Body of pancreas (tissue), 4 donors: ENCODE results near the gene ADD1. TPM values are rescaled to one million over a fixed set of nuclear protein-coding genes. Genes with fewer than 3 reads are reported as not detected.

Experiments
- ATAC-seq: fragments of 150-250 bp; one replicate; pipeline ENCODE4 v1.9.1; 2016
- DNase-seq, 4 donors: peaks; one replicate each; pipeline ENCODE4 v3.0.0-alpha.2; 2019
- H3K27ac ChIP-seq, 4 donors: fragments of 200-600 bp; sonication (generic); 1 replicate in 3 of 4; 2 replicates in 1 of 4; pipeline versions ENCODE4 v1.5.1 to v1.6.1; 2016 to 2019; ENCODE audit warnings: mild to moderate bottlenecking in 1 of 4, mixed read lengths in 1 of 4, moderate library complexity in 1 of 4
- H3K27me3 ChIP-seq, 2 donors: fragments of 200-600 bp; sonication (generic); one replicate each; pipeline ENCODE4 v1.6.0; 2016; ENCODE audit warnings: mild to moderate bottlenecking in 1 of 2
- H3K36me3 ChIP-seq, 2 donors: fragments of 200-600 bp; sonication (generic); replicated peaks in 1 of 2; 2 replicates each; pipeline ENCODE4 v1.5.1; 2016; ENCODE audit warnings: low read depth in 2 of 2; ENCODE audit not compliant: insufficient read depth in 1 of 2
- H3K4me1 ChIP-seq: fragments of 200-600 bp; sonication (generic); one replicate; pipeline ENCODE4 v1.6.0; 2016
- H3K4me3 ChIP-seq, 2 donors: fragments of 200-600 bp; sonication (generic); 1 replicate in 1 of 2; 2 replicates in 1 of 2; pipeline ENCODE4 v1.5.1; 2016 to 2019
- H3K9me3 ChIP-seq, 3 donors: fragments of 200-600 bp; sonication (generic); 1 replicate in 2 of 3; 2 replicates in 1 of 3; pipeline ENCODE4 v1.5.1; 2016
- CTCF ChIP-seq, 7 experiments: fragments of 450-650 bp in 4 of 7; fragments of 200-600 bp in 3 of 7; sonication (generic) in 3 of 7; IDR thresholded peaks; one replicate each; pipeline ENCODE4 v1.5.1; 2016 to 2019; ENCODE audit warnings: antibody characterized with exemption in 7 of 7
- POLR2A ChIP-seq, 3 donors: fragments of 450-650 bp; IDR thresholded peaks; one replicate each; pipeline ENCODE4 v1.6.1; 2016; ENCODE audit warnings: antibody characterized with exemption in 3 of 3, mild to moderate bottlenecking in 2 of 3
- WGBS, 2 donors: methylation state at CpG; one replicate each; pipeline ENCODE4 v1.1.5; 2017; 5-methylcytosine and 5-hydroxymethylcytosine counted together
- intact Hi-C: fragments of 100-400 bp; cut with DNase I; formaldehyde crosslinking; loops from one replicate; pipeline ENCODE4 v1.15.1; 2023
- total RNA-seq, 2 donors: library from RNA; depleted of rRNA; stranded (reverse); fragments of >200 nt; gene quantifications; one replicate each; pipeline ENCODE4 v1.1.0, GENCODE V29; 2016

ADD1 gene
- total RNA-seq, 2 donors from 2014 or later: 84.1 to 266 TPM

GRCh38 chr4:2902126-2902525 lies 58.5 kb downstream of the ADD1 start:
- Histone ChIP-seq H3K9me3 (no peaks in the 10 kb centered on the region), H3K4me1 (peaks cover 16% of the 10 kb centered on the region), H3K27ac (no peak overlapping the region), H3K4me3 (no peak overlapping the region), H3K27me3 (no peaks in the 10 kb centered on the region), H3K36me3 (peaks cover 19 to 30% of the 10 kb centered on the region in 2 donors)
- intact Hi-C loops: no loop called here
- WGBS, 2 donors: 19 to 31% methylated on average over 2 of the region's 2 CpGs
- ATAC-seq (no peak), DNase-seq (no peak)
- TF ChIP-seq CTCF (IDR thresholded peaks at IDR 0.05): no peak
- no peak for TF ChIP-seq POLR2A (IDR thresholded peaks at IDR 0.05)

GRCh38 chr4:2905544-2905943 lies 61.9 kb downstream of the ADD1 start:
- Histone ChIP-seq H3K9me3 (no peaks in the 10 kb centered on the region), H3K4me3 (no peak overlapping the region), H3K27me3 (no peaks in the 10 kb centered on the region), H3K36me3 (peaks cover 6 to 25% of the 10 kb centered on the region in 2 donors), H3K27ac (no peak overlapping the region), H3K4me1 (peaks cover 30% of the 10 kb centered on the region)
- ATAC-seq (no peak), DNase-seq (no peak)
- 81 to 93% methylated on average over 13 of the region's 13 CpGs for WGBS, 2 donors
- no peak for TF ChIP-seq POLR2A (IDR thresholded peaks at IDR 0.05)
- TF ChIP-seq CTCF (IDR thresholded peaks at IDR 0.05): no peak
- intact Hi-C loops: no loop called here

GRCh38 chr4:2906218-2906617 lies 62.6 kb downstream of the ADD1 start:
- H3K27ac ChIP-seq: no peak overlapping the region
- H3K27me3 ChIP-seq: no peaks in the 10 kb centered on the region
- peaks cover 26% of the 10 kb centered on the region for H3K4me1 ChIP-seq
- no peak for DNase-seq
- peaks cover 6 to 29% of the 10 kb centered on the region in 2 donors for H3K36me3 ChIP-seq
- TF ChIP-seq POLR2A (IDR thresholded peaks at IDR 0.05) (no peak), CTCF (IDR thresholded peaks at IDR 0.05) (no peak)
- no peak for ATAC-seq
- H3K9me3 ChIP-seq: no peaks in the 10 kb centered on the region
- H3K4me3 ChIP-seq: no peak overlapping the region
- 73 to 89% methylated on average over 8 of the region's 8 CpGs for WGBS, 2 donors
- intact Hi-C loops: no loop called here

- Histone ChIP-seq H3K4me1 (peaks cover 18% of the 10 kb centered on the region), H3K27ac (peak overlapping the region in 1 of 4 donors; percentile 46), H3K27me3 (no peaks in the 10 kb centered on the region), H3K9me3 (no peaks in the 10 kb centered on the region), H3K4me3 (no peak overlapping the region), H3K36me3 (peaks cover 6 to 29% of the 10 kb centered on the region in 2 donors)
- ATAC-seq (no peak), DNase-seq (no peak)
- TF ChIP-seq POLR2A (IDR thresholded peaks at IDR 0.05) (no peak), CTCF (IDR thresholded peaks at IDR 0.05) (no peak)
- intact Hi-C loops: no loop called here
- WGBS, 2 donors: 73 to 89% methylated on average over 4 of the region's 4 CpGs
Observed at GRCh38 chr4:2907226-2907625, 63.6 kb downstream of the ADD1 start.

GRCh38 chr4:2907706-2908293 lies 64.2 kb downstream of the ADD1 start:
- ATAC-seq (peak; percentile 87), DNase-seq (peak; percentile 32 to 65 (median 57))
- 27 to 40% methylated on average over 11 of the region's 11 CpGs for WGBS, 2 donors
- no peak for TF ChIP-seq CTCF (IDR thresholded peaks at IDR 0.05)
- no peak for TF ChIP-seq POLR2A (IDR thresholded peaks at IDR 0.05)
- H3K4me3 ChIP-seq: no peak overlapping the region
- no peaks in the 10 kb centered on the region for H3K27me3 ChIP-seq
- H3K36me3 ChIP-seq: peaks cover 6 to 29% of the 10 kb centered on the region in 2 donors
- intact Hi-C loops: no loop called here
- no peaks in the 10 kb centered on the region for H3K9me3 ChIP-seq
- H3K27ac ChIP-seq: peak overlapping the region in 3 of 4 donors; percentile 5 to 46 (median 11)
- H3K4me1 ChIP-seq: peaks cover 16% of the 10 kb centered on the region
